K562 (cell line): ENCODE data around the gene VPS11. TPM values are rescaled to one million over a fixed set of nuclear protein-coding genes. Genes with fewer than 3 reads are reported as not detected.
A peak's percentile ranks its signal among the peaks of the same experiment; 100 is the strongest.

ENCODE experiments used
- CBX5 ChIP-seq: IDR thresholded peaks from 2 replicates; pipeline ENCODE4 v1.6.1; 2014; ENCODE audit warnings: low read depth, borderline replicate concordance
- CCNT2 ChIP-seq: IDR thresholded peaks from 2 replicates; pipeline ENCODE4 v1.6.1; 2011; ENCODE audit warnings: borderline replicate concordance, low read depth, mild to moderate bottlenecking, moderate library complexity, mixed read lengths, low read length; ENCODE audit not compliant: insufficient read length; ENCODE audit errors: extremely low read depth
- CEBPG ChIP-seq, 3 experiments: fragments of 200-800 bp in 1 of 3; sonication (Bioruptor generic) in 1 of 3; sonication (generic) in 1 of 3; formaldehyde crosslinking in 1 of 3; IDR thresholded peaks in 2 of 3; conservative IDR thresholded peaks in 1 of 3; 2 replicates each; pipeline versions ENCODE4 v1.6.1 to v1.8.0; 2016 to 2022; ENCODE audit warnings: missing compliant biosample characterization in 2 of 3, missing genetic modification characterization in 2 of 3, mild to moderate bottlenecking in 1 of 3, missing genetic modification reagents in 1 of 3
- CREB1 ChIP-seq, 2 experiments: sonication (generic) in 1 of 2; formaldehyde crosslinking in 1 of 2; IDR thresholded peaks; 2 replicates each; pipeline versions ENCODE4 v1.6.1 to v1.8.0; 2012 to 2022; ENCODE audit warnings: inconsistent platforms in 1 of 2, mild to moderate bottlenecking in 1 of 2, missing genetic modification reagents in 1 of 2, moderate library complexity in 1 of 2
- CTBP1 ChIP-seq: fragments of 450-650 bp; IDR thresholded peaks from 2 replicates; pipeline ENCODE4 v1.6.1; 2016; ENCODE audit warnings: borderline replicate concordance
- E2F3 ChIP-seq: fragments of 250-450 bp; sonication (Bioruptor Pico); IDR thresholded peaks from 2 replicates; pipeline ENCODE4 v1.4.0; 2020; ENCODE audit warnings: mild to moderate bottlenecking
- EP400 ChIP-seq: fragments of 450-650 bp; IDR thresholded peaks from 2 replicates; pipeline ENCODE4 v1.6.1; 2017; ENCODE audit warnings: antibody characterized with exemption, mild to moderate bottlenecking, moderate library complexity
- ETV5 ChIP-seq: sonication (generic); formaldehyde crosslinking; IDR thresholded peaks from 2 replicates; pipeline ENCODE4 v1.4.0; 2020; ENCODE audit warnings: low read depth, mild to moderate bottlenecking, missing genetic modification reagents
- GTF2A2 ChIP-seq: IDR thresholded peaks from 2 replicates; pipeline ENCODE4 v1.6.1; 2016; ENCODE audit warnings: mild to moderate bottlenecking, missing genetic modification characterization, missing compliant biosample characterization
- GTF2E2 ChIP-seq: fragments of 200-800 bp; sonication (Bioruptor generic); IDR thresholded peaks from 2 replicates; pipeline ENCODE4 v1.6.1; 2016; ENCODE audit warnings: missing genetic modification characterization, missing compliant biosample characterization
- HDAC6 ChIP-seq: IDR thresholded peaks from 2 replicates; pipeline ENCODE4 v1.6.1; 2012; ENCODE audit warnings: low read depth, mild to moderate bottlenecking, control low read depth, inconsistent platforms, low read length, moderate library complexity
- HES1 ChIP-seq: fragments of 450-650 bp; IDR thresholded peaks from 2 replicates; pipeline ENCODE4 v1.6.1; 2016; ENCODE audit warnings: low read depth, mild to moderate bottlenecking, moderate library complexity
- HMG20A ChIP-seq: fragments of 450-650 bp; formaldehyde crosslinking; conservative IDR thresholded peaks from 2 replicates; pipeline ENCODE4 v1.4.0; 2020; ENCODE audit warnings: mild to moderate bottlenecking, mixed read lengths
- KAT8 ChIP-seq: fragments of 450-650 bp; IDR thresholded peaks from 2 replicates; pipeline ENCODE4 v1.6.1; 2016; ENCODE audit warnings: low read depth, mild to moderate bottlenecking
- NEUROD1 ChIP-seq: fragments of 150-350 bp; IDR thresholded peaks from 2 replicates; pipeline ENCODE4 v1.6.1; 2014; ENCODE audit warnings: borderline replicate concordance, low read length, low read depth; ENCODE audit not compliant: partially characterized antibody
- NFIC ChIP-seq: fragments of 450-650 bp; IDR thresholded peaks from 2 replicates; pipeline ENCODE4 v1.6.1; 2017; ENCODE audit warnings: mild to moderate bottlenecking, inconsistent platforms
- NRF1 ChIP-seq, 2 experiments: fragments of 450-650 bp; IDR thresholded peaks in 1 of 2; conservative IDR thresholded peaks in 1 of 2; 2 replicates each; pipeline ENCODE4 v1.6.1; 2014; ENCODE audit warnings: mild to moderate bottlenecking in 2 of 2
- PHF8 ChIP-seq: fragments of 200-600 bp; sonication (generic); IDR thresholded peaks from 2 replicates; pipeline ENCODE4 v1.6.1; 2012; ENCODE audit warnings: mixed run types, mild to moderate bottlenecking, inconsistent platforms, low read length, moderate library complexity, borderline replicate concordance
- POLR2A ChIP-seq: fragments of 450-650 bp; conservative IDR thresholded peaks from 2 replicates; pipeline ENCODE4 v1.6.1; 2016
- POLR2H ChIP-seq: IDR thresholded peaks from 2 replicates; pipeline ENCODE4 v1.6.1; 2016; ENCODE audit warnings: missing genetic modification characterization, low read depth, mild to moderate bottlenecking, control low read depth, missing compliant biosample characterization, moderate library complexity
- RBBP5 ChIP-seq: fragments of 200-600 bp; sonication (generic); IDR thresholded peaks from 2 replicates; pipeline ENCODE4 v1.6.1; 2012; ENCODE audit warnings: borderline replicate concordance, mild to moderate bottlenecking, low read length, control low read depth, inconsistent platforms; ENCODE audit not compliant: insufficient read depth, poor library complexity, severe bottlenecking
- SNAPC5 ChIP-seq: fragments of 250-450 bp; sonication (Bioruptor Pico); IDR thresholded peaks from 2 replicates; pipeline ENCODE4 v1.8.0; 2021; ENCODE audit warnings: moderate library complexity, mild to moderate bottlenecking, inconsistent platforms
- SREBF2 ChIP-seq: sonication (generic); formaldehyde crosslinking; IDR thresholded peaks from 2 replicates; pipeline ENCODE4 v1.4.0; 2020; ENCODE audit warnings: mild to moderate bottlenecking, missing genetic modification reagents
- UBTF ChIP-seq, 2 experiments: IDR thresholded peaks; 2 replicates each; pipeline ENCODE4 v1.6.1; 2012; ENCODE audit warnings: improper control_type of control experiment in 2 of 2, low read depth in 2 of 2, low read length in 2 of 2, borderline replicate concordance in 1 of 2
- ZNF830 ChIP-seq: fragments of 250-450 bp; sonication (Bioruptor Pico); IDR thresholded peaks from 2 replicates; pipeline ENCODE4 v1.5.0; 2021; ENCODE audit warnings: mild to moderate bottlenecking
- ZZZ3 ChIP-seq: fragments of 450-650 bp; IDR thresholded peaks from 2 replicates; pipeline ENCODE4 v1.6.1; 2016; ENCODE audit warnings: antibody characterized with exemption, mild to moderate bottlenecking, moderate library complexity
- polyA plus RNA-seq, 8 experiments: library from polyadenylated mRNA; depleted of rRNA in 4 of 8; stranded (reverse) in 5 of 8; unstranded in 3 of 8; fragments of >200 nt; fragmentation: Nextera tagmentation in 2 of 8; fragmentation: Illumina TruSeq in 1 of 8; extraction: Ambion mirVana in 2 of 8; extraction: Trizol in 1 of 8; gene quantifications; 2 replicates each; pipeline versions ENCODE4 v1.2.1 to v1.2.3, GENCODE V29; 2011 to 2014; ENCODE audit warnings: inconsistent platforms in 1 of 8, missing spikeins in 1 of 8
- total RNA-seq, 7 experiments: library from RNA; depleted of rRNA in 6 of 7; stranded (reverse); fragments of >200 nt in 6 of 7; fragmentation: Illumina TruSeq in 2 of 7; extraction: Trizol in 2 of 7; gene quantifications; 2 replicates each; pipeline versions ENCODE4 v1.2.1 to v1.2.3, GENCODE V29; 2011 to 2021; ENCODE audit warnings: low replicate concordance in 1 of 7

The VPS11 gene
- total and polyA plus RNA-seq, 9 of the 15 experiments (the other 6 are each of a cell fraction or from before 2014, with no cell fraction given): 14.1 to 35.5 (median 27.5) TPM

GRCh38 chr11:119030329-119031047 is 37.1 kb upstream of the VPS11 start, which contains the start of gene SLC37A4 (continued):
- TF ChIP-seq POLR2H (tag) (no peak), ZNF830 (CRISPR knock-in tag) (0 out of 2 replicates have a peak, but pooled peaks have one; percentile 44), SNAPC5 (no peak), GTF2E2 (tag) (no peak), SREBF2 (no peak), NRF1 (conservative IDR thresholded peaks at IDR 0.05 in 1 of 2, IDR thresholded peaks at IDR 0.05 in 1 of 2) (peak; percentile 98), HMG20A (CRISPR knock-in tag) (no peak), HDAC6 (no peak), EP400 (peak; percentile 66; the same call in 1 of the 2 replicates), CEBPG (CRISPR knock-in tag; IDR thresholded peaks at IDR 0.05) (0 out of 2 replicates have a peak, but pooled peaks have one; percentile 15), CEBPG (tag; conservative IDR thresholded peaks at IDR 0.05 in 1 of 2, IDR thresholded peaks at IDR 0.05 in 1 of 2) (no peak), ETV5 (CRISPR knock-in tag) (peak; percentile 23; the same call in 1 of the 2 replicates), CCNT2 (peak; percentile 65), KAT8 (no peak), E2F3 (no peak), PHF8 (peak; percentile 76; the same call in 1 of the 2 replicates), HES1 (no peak), NEUROD1 (no peak), CTBP1 (peak; percentile 84), ZZZ3 (no peak), RBBP5 (peak; percentile 67), UBTF (IDR thresholded peaks at IDR 0.05; ENCODE audit: borderline replicate concordance in 1 of 2, low read depth in 2 of 2, low read length in 2 of 2) (peak in 1 of 2 experiments; percentile 69; a peak in 1 of 4 replicates), CREB1 (IDR thresholded peaks at IDR 0.05) (peak; percentile 70; the same call in 1 of the 2 replicates), CREB1 (CRISPR knock-in tag; IDR thresholded peaks at IDR 0.05) (peak; percentile 79), NFIC (no peak), CBX5 (no peak), GTF2A2 (tag) (no peak), POLR2A (peak; percentile 73)
